BJ (cell line): ENCODE results near the gene TSC22D2. TPM values are rescaled to one million over a fixed set of nuclear protein-coding genes. Genes with fewer than 3 reads are reported as not detected.
A peak's percentile ranks its signal among the peaks of the same experiment; 100 is the strongest.

Experiments
- CTCF ChIA-PET: fragments of 350-600 bp; formaldehyde crosslinking; extraction: SDS; loops from one replicate; lab custom pipeline; 2021; ENCODE audit warnings: antibody characterized with exemption, inconsistent platforms; lab: Yijun Ruan, JAX
- POLR2A ChIA-PET: fragments of 300-600 bp; sonication (Branson Sonifier 250); formaldehyde crosslinking; extraction: SDS; loops from one replicate; lab custom pipeline; 2021; ENCODE audit warnings: antibody characterized with exemption; lab: Charles Lee
- DNase-seq: peaks from one replicate; pipeline ENCODE4 v3.0.0-alpha.2; 2011; ENCODE audit warnings: low read depth
- H3K27me3 ChIP-seq: 2 replicates; pipeline ENCODE4 v1.6.0; 2011; ENCODE audit warnings: low read length; ENCODE audit not compliant: control insufficient read depth, insufficient read depth
- H3K36me3 ChIP-seq: 2 replicates; pipeline ENCODE4 v1.5.1; 2011; ENCODE audit warnings: low read length; ENCODE audit not compliant: control insufficient read depth, insufficient read depth
- H3K4me3 ChIP-seq: 2 replicates; pipeline ENCODE4 v1.5.1; 2011; ENCODE audit warnings: low read depth, mild to moderate bottlenecking, control low read depth, low read length
- polyA plus RNA-seq: library from polyadenylated mRNA; depleted of rRNA; stranded (reverse); fragments of >200 nt; gene quantifications from 2 replicates; pipeline ENCODE4 v1.2.3, GENCODE V29; 2011
- TF ChIP-seq, protein P1 (sequence below): IDR thresholded peaks from 2 replicates; pipeline ENCODE4 v1.5.1; 2011; ENCODE audit warnings: low read depth, mild to moderate bottlenecking, control low read depth, inconsistent platforms, low read length, moderate library complexity; ENCODE audit not compliant: insufficient read depth

The TSC22D2 gene
- polyA plus RNA-seq, 1 experiment = 8.4 TPM

GRCh38 chr3:150449169-150449721, 41.1 kb downstream of the TSC22D2 start:
- ChIA-PET CTCF (no interaction called here), POLR2A (no interaction called here)
- DNase-seq = peak; percentile 60
- H3K27me3 ChIP-seq = no peaks in the 10 kb centered on the region
- H3K36me3 ChIP-seq = no peaks in the 10 kb centered on the region
- H3K4me3 ChIP-seq = no peak overlapping the region
- TF ChIP-seq, protein P1, sequence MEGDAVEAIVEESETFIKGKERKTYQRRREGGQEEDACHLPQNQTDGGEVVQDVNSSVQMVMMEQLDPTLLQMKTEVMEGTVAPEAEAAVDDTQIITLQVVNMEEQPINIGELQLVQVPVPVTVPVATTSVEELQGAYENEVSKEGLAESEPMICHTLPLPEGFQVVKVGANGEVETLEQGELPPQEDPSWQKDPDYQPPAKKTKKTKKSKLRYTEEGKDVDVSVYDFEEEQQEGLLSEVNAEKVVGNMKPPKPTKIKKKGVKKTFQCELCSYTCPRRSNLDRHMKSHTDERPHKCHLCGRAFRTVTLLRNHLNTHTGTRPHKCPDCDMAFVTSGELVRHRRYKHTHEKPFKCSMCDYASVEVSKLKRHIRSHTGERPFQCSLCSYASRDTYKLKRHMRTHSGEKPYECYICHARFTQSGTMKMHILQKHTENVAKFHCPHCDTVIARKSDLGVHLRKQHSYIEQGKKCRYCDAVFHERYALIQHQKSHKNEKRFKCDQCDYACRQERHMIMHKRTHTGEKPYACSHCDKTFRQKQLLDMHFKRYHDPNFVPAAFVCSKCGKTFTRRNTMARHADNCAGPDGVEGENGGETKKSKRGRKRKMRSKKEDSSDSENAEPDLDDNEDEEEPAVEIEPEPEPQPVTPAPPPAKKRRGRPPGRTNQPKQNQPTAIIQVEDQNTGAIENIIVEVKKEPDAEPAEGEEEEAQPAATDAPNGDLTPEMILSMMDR = no peak

DNA sequence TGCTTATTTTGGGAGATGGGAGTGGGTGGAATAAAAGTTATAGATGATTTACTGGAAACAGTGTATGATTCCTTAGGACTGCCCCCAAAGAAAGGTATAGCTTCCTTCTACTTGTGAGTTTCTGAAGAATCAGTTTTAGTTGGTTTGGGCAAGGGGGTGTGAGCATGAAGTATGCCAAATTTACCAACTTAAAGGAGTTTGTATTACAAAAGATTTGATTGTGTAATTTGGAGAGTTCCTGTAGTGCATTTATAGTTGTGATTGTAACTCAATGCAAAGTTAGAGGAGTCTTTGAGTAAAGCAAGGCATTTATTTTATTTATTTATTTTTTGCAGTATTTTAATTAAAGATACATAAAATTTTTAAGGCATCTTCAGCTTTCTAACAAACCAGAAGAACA, 42.8 kb downstream of the TSC22D2 start:
- ChIA-PET POLR2A (interaction anchor here (0.6 kb wide), 1 partner anchor 44 kb away, joined by 3 read pairs; no protein-coding TSS in a partner anchor), CTCF (no interaction called here)
- TF ChIP-seq, protein P1 = no peak
- no peak for DNase-seq
- no peaks in the 10 kb centered on the region for H3K27me3 ChIP-seq
- no peaks in the 10 kb centered on the region for H3K36me3 ChIP-seq
- H3K4me3 ChIP-seq = no peak overlapping the region

- DNase-seq = no peak
- H3K4me3 ChIP-seq = no peak overlapping the region
- no peaks in the 10 kb centered on the region for H3K27me3 ChIP-seq
- ChIA-PET CTCF (no interaction called here), POLR2A (no interaction called here)
- TF ChIP-seq, protein P1 = no peak
- no peaks in the 10 kb centered on the region for H3K36me3 ChIP-seq
These were observed 43.4 kb downstream of the TSC22D2 start for GRCh38 chr3:150451329-150452048.

DNA sequence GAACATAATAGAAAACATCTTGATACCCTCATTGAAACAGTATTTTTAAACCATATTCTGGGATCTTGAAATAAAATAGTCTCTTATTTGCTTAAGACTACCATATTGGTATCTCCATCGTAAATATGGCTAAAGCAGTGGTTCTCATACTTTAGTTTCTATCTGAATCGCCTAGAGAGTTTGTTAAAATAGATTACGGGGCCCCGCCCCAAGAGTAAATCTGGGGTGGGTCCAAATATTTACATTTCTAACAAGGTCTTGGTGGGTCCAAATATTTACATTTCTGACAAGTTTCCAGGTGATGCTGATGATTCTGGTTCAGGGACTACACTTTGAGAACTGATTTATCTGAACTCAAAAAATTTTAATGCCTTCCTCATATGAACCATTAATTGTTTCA, 45.3 kb downstream of the TSC22D2 start:
- Histone ChIP-seq H3K4me3 (no peak overlapping the region), H3K36me3 (no peaks in the 10 kb centered on the region), H3K27me3 (no peaks in the 10 kb centered on the region)
- POLR2A ChIA-PET = interaction anchor here (0.7 kb wide), 1 partner anchor 37 kb away, joined by 4 read pairs; no protein-coding TSS in a partner anchor
- TF ChIP-seq, protein P1 = no peak
- DNase-seq = no peak
- CTCF ChIA-PET = no interaction called here

GRCh38 chr3:150454085-150454484, 46.0 kb downstream of the TSC22D2 start:
- Histone ChIP-seq H3K27me3 (no peaks in the 10 kb centered on the region), H3K36me3 (0 out of 2 replicates have a peak, but pooled peaks cover 2% of the 10 kb centered on the region), H3K4me3 (no peak overlapping the region)
- no peak for DNase-seq
- TF ChIP-seq, protein P1 = no peak
- ChIA-PET CTCF (no interaction called here), POLR2A (interaction anchor here (0.7 kb wide), 1 partner anchor 36 kb away, joined by 4 read pairs; no protein-coding TSS in a partner anchor)
